Sigmoid colon (tissue), 7 donors: ENCODE measurements around the gene MACROD2. TPM values are rescaled to one million over a fixed set of nuclear protein-coding genes. Genes with fewer than 3 reads are reported as not detected.

ENCODE experiments used
- DNase-seq: peaks from one replicate; pipeline ENCODE4 v3.0.0-alpha.2; 2019
- H3K27ac ChIP-seq, 4 donors: fragments of 200-600 bp; sonication (generic); one replicate each; pipeline ENCODE4 v1.5.1; 2016 to 2019; ENCODE audit warnings: mild to moderate bottlenecking in 1 of 4
- H3K27me3 ChIP-seq, 3 donors: fragments of 200-600 bp; sonication (generic); one replicate each; pipeline ENCODE4 v1.5.1; 2019; ENCODE audit warnings: mild to moderate bottlenecking in 1 of 3
- H3K36me3 ChIP-seq, 4 donors: fragments of 200-600 bp; sonication (generic); one replicate each; pipeline ENCODE4 v1.5.1; 2016 to 2019
- H3K4me1 ChIP-seq, 4 donors: fragments of 200-600 bp; sonication (generic); one replicate each; pipeline ENCODE4 v1.5.1; 2017 to 2019
- H3K4me3 ChIP-seq, 4 donors: fragments of 200-600 bp; sonication (generic); one replicate each; pipeline ENCODE4 v1.5.1; 2017 to 2019; ENCODE audit warnings: mild to moderate bottlenecking in 2 of 4, moderate library complexity in 1 of 4
- H3K9me3 ChIP-seq, 4 donors: fragments of 200-600 bp in 3 of 4; sonication (generic) in 3 of 4; one replicate each; pipeline versions ENCODE4 v1.5.1 to v1.6.1; 2013 to 2019
- CTCF ChIP-seq, 4 experiments: fragments of 450-650 bp in 3 of 4; fragments of 200-600 bp in 1 of 4; IDR thresholded peaks; one replicate each; pipeline ENCODE4 v1.5.1; 2016 to 2019; ENCODE audit warnings: antibody characterized with exemption in 4 of 4, mild to moderate bottlenecking in 3 of 4, moderate library complexity in 2 of 4
- EP300 ChIP-seq, 4 donors: sonication (generic); formaldehyde crosslinking; IDR thresholded peaks; one replicate each; pipeline ENCODE4 v1.6.1; 2017; ENCODE audit warnings: antibody characterized with exemption in 4 of 4
- POLR2A ChIP-seq, 2 donors: fragments of 450-650 bp; IDR thresholded peaks; one replicate each; pipeline ENCODE4 v1.6.1; 2016; ENCODE audit warnings: antibody characterized with exemption in 2 of 2, mild to moderate bottlenecking in 2 of 2, moderate library complexity in 2 of 2
- POLR2AphosphoS5 ChIP-seq, 4 donors: sonication (generic); formaldehyde crosslinking; IDR thresholded peaks; one replicate each; pipeline ENCODE4 v1.6.1; 2017; ENCODE audit warnings: antibody characterized with exemption in 4 of 4
- WGBS, 2 donors: extraction: QIAGEN DNeasy Blood & Tissue Kit; methylation state at CpG; one replicate each; pipeline ENCODE4 v1.1.7; 2013; 5-methylcytosine and 5-hydroxymethylcytosine counted together
- intact Hi-C: fragments of 100-400 bp; cut with DNase I; formaldehyde crosslinking; loops from one replicate; pipeline ENCODE4 v1.15.1; 2023
- polyA plus RNA-seq, 3 donors: library from polyadenylated mRNA; stranded (reverse); fragments of 200-250 nt; gene quantifications; one replicate each; pipeline ENCODE4 v1.2.3, GENCODE V29; 2013
- total RNA-seq, 4 donors: library from RNA; depleted of rRNA; stranded (reverse); fragments of >200 nt; gene quantifications; one replicate each; pipeline ENCODE4 v1.1.0, GENCODE V29; 2016
- donor health status: healthy with polysubstance abuse.
- donor health status: Bipolar disorder and iron deficiency.
- donor health status: healthy.

MACROD2 gene
- total and polyA plus RNA-seq, 7 donors: 1.2 to 22.4 (median 5.8) TPM

- intact Hi-C loops: no loop called here
- no peak for DNase-seq
- H3K4me3 ChIP-seq: no peak overlapping the region
- no peak for TF ChIP-seq POLR2AphosphoS5 (IDR thresholded peaks at IDR 0.05)
- TF ChIP-seq POLR2A (IDR thresholded peaks at IDR 0.05): no peak
- no peak for TF ChIP-seq CTCF (IDR thresholded peaks at IDR 0.05)
- TF ChIP-seq EP300 (IDR thresholded peaks at IDR 0.05): no peak
- 79 to 85% methylated on average over 2 of the region's 2 CpGs for WGBS, 2 donors
- no peak overlapping the region for H3K27ac ChIP-seq
- H3K36me3 ChIP-seq: no peaks in the 10 kb centered on the region
- no peaks in the 10 kb centered on the region for H3K4me1 ChIP-seq
- no peaks in the 10 kb centered on the region for H3K27me3 ChIP-seq
- no peaks in the 10 kb centered on the region for H3K9me3 ChIP-seq
These were observed 850.2 kb downstream of the MACROD2 start for GRCh38 chr20:14845199-14846160.

- intact Hi-C loops: no loop called here
- Histone ChIP-seq H3K4me1 (no peaks in the 10 kb centered on the region), H3K36me3 (no peaks in the 10 kb centered on the region), H3K9me3 (no peaks in the 10 kb centered on the region), H3K27ac (no peak overlapping the region), H3K27me3 (no peaks in the 10 kb centered on the region), H3K4me3 (no peak overlapping the region)
- WGBS, 2 donors: 91 to 96% methylated on average over 4 of the region's 4 CpGs
- TF ChIP-seq POLR2A (IDR thresholded peaks at IDR 0.05): no peak
- TF ChIP-seq EP300 (IDR thresholded peaks at IDR 0.05): no peak
- TF ChIP-seq POLR2AphosphoS5 (IDR thresholded peaks at IDR 0.05): no peak
- DNase-seq: no peak
These were observed 853.5 kb downstream of the MACROD2 start for GRCh38 chr20:14848806-14849205.

- intact Hi-C loops: no loop called here
- H3K27ac ChIP-seq: no peak overlapping the region
- WGBS, 2 donors: 71 to 86% methylated on average over 2 of the region's 2 CpGs
These were observed 857.8 kb downstream of the MACROD2 start for GRCh38 chr20:14853079-14853478.

GRCh38 chr20:14855171-14855570 is 859.9 kb downstream of the MACROD2 start:
- Histone ChIP-seq H3K4me1 (peaks cover 0 to 4% (median 1%) of the 10 kb centered on the region in 4 donors), H3K36me3 (no peaks in the 10 kb centered on the region), H3K27ac (no peak overlapping the region), H3K4me3 (no peak overlapping the region), H3K9me3 (no peaks in the 10 kb centered on the region), H3K27me3 (no peaks in the 10 kb centered on the region)
- no peak for TF ChIP-seq POLR2AphosphoS5 (IDR thresholded peaks at IDR 0.05)
- no peak for TF ChIP-seq POLR2A (IDR thresholded peaks at IDR 0.05)
- TF ChIP-seq CTCF (IDR thresholded peaks at IDR 0.05): no peak
- no peak for TF ChIP-seq EP300 (IDR thresholded peaks at IDR 0.05)
- no peak for DNase-seq
- intact Hi-C loops: no loop called here
- WGBS, 2 donors: 92 to 93% methylated on average over 2 of the region's 2 CpGs

More at GRCh38 chr20:14853079-14853478, 857.8 kb downstream of the MACROD2 start:
- DNase-seq: no peak
- no peaks in the 10 kb centered on the region for H3K9me3 ChIP-seq
- H3K4me3 ChIP-seq: no peak overlapping the region
- no peaks in the 10 kb centered on the region for H3K27me3 ChIP-seq
- TF ChIP-seq POLR2A (IDR thresholded peaks at IDR 0.05) (no peak), POLR2AphosphoS5 (IDR thresholded peaks at IDR 0.05) (no peak), CTCF (IDR thresholded peaks at IDR 0.05) (no peak), EP300 (IDR thresholded peaks at IDR 0.05) (no peak)
- no peaks in the 10 kb centered on the region for H3K4me1 ChIP-seq
- H3K36me3 ChIP-seq: no peaks in the 10 kb centered on the region

- no peak overlapping the region for H3K27ac ChIP-seq
- no peaks in the 10 kb centered on the region for H3K9me3 ChIP-seq
- no peak overlapping the region for H3K4me3 ChIP-seq
- no peak for DNase-seq
- no peaks in the 10 kb centered on the region for H3K36me3 ChIP-seq
- H3K27me3 ChIP-seq: no peaks in the 10 kb centered on the region
- TF ChIP-seq EP300 (IDR thresholded peaks at IDR 0.05): no peak
- TF ChIP-seq POLR2A (IDR thresholded peaks at IDR 0.05): no peak
- TF ChIP-seq POLR2AphosphoS5 (IDR thresholded peaks at IDR 0.05): no peak
- TF ChIP-seq CTCF (IDR thresholded peaks at IDR 0.05): no peak
- H3K4me1 ChIP-seq: peaks cover 0 to 10% (median 4%) of the 10 kb centered on the region in 4 donors
- intact Hi-C loops: no loop called here
These were observed 864.3 kb downstream of the MACROD2 start for GRCh38 chr20:14859627-14860026.
